Liver (tissue), 9 donors: ENCODE data around the gene DDX21. TPM values are rescaled to one million over a fixed set of nuclear protein-coding genes. Genes with fewer than 3 reads are reported as not detected.
A peak's percentile ranks its signal among the peaks of the same experiment; 100 is the strongest.
"Not testable (repeated sequence)": the region's sequence is repeated elsewhere in the genome, so short reads cannot be mapped to it uniquely, and the experiment has no call there.

Experiments used
- DNase-seq: peaks from one replicate; pipeline ENCODE4 v3.0.0-alpha.2; 2017; ENCODE audit warnings: low spot score
- H3K27ac ChIP-seq, 2 donors: one replicate each; pipeline ENCODE4 v1.7.0; 2013; ENCODE audit warnings: inconsistent platforms in 2 of 2, low read length in 2 of 2, control low read depth in 1 of 2, low read depth in 1 of 2, mild to moderate bottlenecking in 1 of 2
- H3K27me3 ChIP-seq, 4 donors: one replicate each; pipeline versions ENCODE4 v1.6.1 to v1.7.0; 2013; ENCODE audit warnings: low read length in 3 of 4, inconsistent platforms in 1 of 4, mild to moderate bottlenecking in 1 of 4, moderate library complexity in 1 of 4; ENCODE audit not compliant: control insufficient read depth in 4 of 4, insufficient read depth in 4 of 4
- H3K36me3 ChIP-seq, 4 donors: one replicate each; pipeline versions ENCODE4 v1.6.1 to v1.7.0; 2013; ENCODE audit warnings: low read length in 3 of 4, mild to moderate bottlenecking in 3 of 4, low read depth in 1 of 4, moderate library complexity in 1 of 4; ENCODE audit not compliant: control insufficient read depth in 4 of 4, insufficient read depth in 3 of 4
- H3K4me1 ChIP-seq, 4 donors: one replicate each; pipeline versions ENCODE4 v1.6.1 to v1.7.0; 2013; ENCODE audit warnings: low read length in 3 of 4, mild to moderate bottlenecking in 3 of 4, moderate library complexity in 1 of 4; ENCODE audit not compliant: control insufficient read depth in 4 of 4, insufficient read depth in 4 of 4
- H3K4me3 ChIP-seq, 3 donors: one replicate each; pipeline versions ENCODE4 v1.6.1 to v1.7.0; 2013; ENCODE audit warnings: low read length in 3 of 3, control low read depth in 1 of 3, low read depth in 1 of 3, mild to moderate bottlenecking in 1 of 3
- H3K9ac ChIP-seq, 2 donors: one replicate each; pipeline ENCODE4 v1.7.0; 2013; ENCODE audit warnings: low read length in 2 of 2, mild to moderate bottlenecking in 2 of 2, moderate library complexity in 2 of 2, control low read depth in 1 of 2, low read depth in 1 of 2
- H3K9me3 ChIP-seq, 4 donors: one replicate each; pipeline versions ENCODE4 v1.6.1 to v1.7.0; 2013; ENCODE audit warnings: low read length in 3 of 4; ENCODE audit not compliant: control insufficient read depth in 4 of 4
- EGR1 ChIP-seq, 2 donors: IDR thresholded peaks; 2 replicates each; pipeline ENCODE4 v1.6.1; 2016 to 2018; ENCODE audit warnings: antibody characterized with exemption in 2 of 2, low read depth in 2 of 2
- FOXA2 ChIP-seq: IDR thresholded peaks from 2 replicates; pipeline ENCODE4 v1.6.1; 2016; ENCODE audit warnings: antibody characterized with exemption
- HNF4A ChIP-seq, 2 donors: conservative IDR thresholded peaks; 2 replicates each; pipeline ENCODE4 v1.6.1; 2016; ENCODE audit warnings: antibody characterized with exemption in 2 of 2, mild to moderate bottlenecking in 2 of 2
- HNF4G ChIP-seq: IDR thresholded peaks from 2 replicates; pipeline ENCODE4 v1.6.1; 2016; ENCODE audit warnings: antibody characterized with exemption
- JUND ChIP-seq, 2 donors: IDR thresholded peaks; 2 replicates each; pipeline ENCODE4 v1.6.1; 2016; ENCODE audit warnings: antibody characterized with exemption in 2 of 2
- REST ChIP-seq: IDR thresholded peaks from 2 replicates; pipeline ENCODE4 v1.6.1; 2016; ENCODE audit warnings: antibody characterized with exemption, mild to moderate bottlenecking
- WGBS: extraction: QIAGEN DNeasy Blood & Tissue Kit; methylation state at CpG from one replicate; pipeline ENCODE4 v1.1.7; 2013; 5-methylcytosine and 5-hydroxymethylcytosine counted together
- polyA plus RNA-seq, 2 donors: library from polyadenylated mRNA; stranded (reverse) in 1 of 2; unstranded in 1 of 2; fragments of 200-250 nt in 1 of 2; fragments of >200 nt in 1 of 2; fragmentation: Nextera tagmentation in 1 of 2; extraction: Ambion mirVana in 1 of 2; gene quantifications; one replicate each; pipeline versions ENCODE4 v1.2.1 to v1.2.3, GENCODE V29; 2013 to 2015
- total RNA-seq, 2 donors: library from RNA; depleted of rRNA; stranded (reverse); fragments of >200 nt; gene quantifications; one replicate each; pipeline ENCODE4 v1.2.3, GENCODE V29; 2014
- donor health status: healthy.
- donor health status: healthy.
- donor health status: healthy.
- donor health status: healthy.
- donor health status: healthy.

The DDX21 gene
- total and polyA plus RNA-seq, 4 donors, result 13.9 to 38.4 (median 26.2) TPM

GRCh38 chr10:68924593-68924992, 31.4 kb upstream of the DDX21 start (continued):
- no peak for TF ChIP-seq REST
- no peak for TF ChIP-seq HNF4G

DNA sequence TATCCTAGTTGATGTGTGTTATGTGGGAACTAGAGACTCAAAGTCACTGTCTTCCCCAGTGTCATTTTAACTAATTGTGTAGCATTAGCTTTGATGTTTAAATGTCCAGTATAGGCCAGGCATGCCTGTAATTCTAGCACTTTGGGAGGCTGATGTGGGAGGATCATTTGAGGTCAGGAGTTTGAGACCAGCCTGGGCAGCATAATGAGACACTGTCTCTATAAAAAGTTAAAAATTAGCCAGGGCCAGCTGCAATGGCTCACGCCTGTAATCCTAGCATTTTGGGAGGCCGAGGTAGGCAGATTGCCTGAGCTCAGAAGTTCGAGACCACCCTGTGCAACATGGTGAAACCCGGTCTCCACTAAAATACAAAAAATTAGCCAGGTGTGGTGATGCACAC, 30.5 kb upstream of the DDX21 start:
- Histone ChIP-seq H3K27ac (no peak overlapping the region), H3K9me3 (no peaks in the 10 kb centered on the region), H3K4me1 (no peaks in the 10 kb centered on the region), H3K36me3 (peaks cover 0 to 6% (median 5%) of the 10 kb centered on the region in 4 donors), H3K9ac (no peak overlapping the region), H3K27me3 (no peaks in the 10 kb centered on the region), H3K4me3 (no peak overlapping the region)
- WGBS, result 94% methylated on average over 4 of the region's 4 CpGs
- no peak for DNase-seq
- TF ChIP-seq EGR1 (IDR thresholded peaks at IDR 0.05; ENCODE audit: low read depth in 2 of 2) (no peak), FOXA2 (no peak), JUND (IDR thresholded peaks at IDR 0.05) (no peak), HNF4G (no peak)

- WGBS, result 95% methylated on average over 2 of the region's 2 CpGs
Observed at GRCh38 chr10:68929157-68929556, 26.8 kb upstream of the DDX21 start.

DNA sequence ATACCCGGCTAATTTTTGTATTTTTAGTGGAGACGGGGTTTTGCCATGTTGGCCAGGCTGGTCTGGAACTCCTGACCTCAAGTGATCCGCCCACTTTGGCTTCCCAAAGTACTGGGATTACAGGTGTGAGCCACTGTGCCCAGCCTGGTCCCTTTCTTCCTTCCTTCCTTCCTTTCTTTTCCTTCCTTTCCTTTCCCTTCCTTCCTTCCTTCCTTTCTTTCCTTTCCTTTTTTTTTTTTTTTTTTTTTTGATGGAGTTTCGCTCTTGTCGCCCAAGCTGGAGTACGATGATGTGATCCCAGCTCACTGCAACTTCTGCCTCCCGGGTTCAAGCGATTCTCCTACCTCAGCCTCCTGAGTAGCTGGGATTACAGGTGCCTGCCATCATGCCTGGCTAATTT, 26.1 kb upstream of the DDX21 start:
- not testable (repeated sequence) for DNase-seq, H3K9ac ChIP-seq, H3K36me3 ChIP-seq, H3K27ac ChIP-seq, H3K27me3 ChIP-seq, H3K9me3 ChIP-seq, H3K4me1 ChIP-seq, H3K4me3 ChIP-seq
- WGBS, result 98% methylated on average over 8 of the region's 8 CpGs

More at GRCh38 chr10:68929157-68929556, 26.8 kb upstream of the DDX21 start:
- H3K9ac ChIP-seq, DNase-seq, H3K9me3 ChIP-seq, H3K4me1 ChIP-seq, H3K36me3 ChIP-seq, H3K27me3 ChIP-seq, H3K4me3 ChIP-seq, H3K27ac ChIP-seq: not testable (repeated sequence)

DNA sequence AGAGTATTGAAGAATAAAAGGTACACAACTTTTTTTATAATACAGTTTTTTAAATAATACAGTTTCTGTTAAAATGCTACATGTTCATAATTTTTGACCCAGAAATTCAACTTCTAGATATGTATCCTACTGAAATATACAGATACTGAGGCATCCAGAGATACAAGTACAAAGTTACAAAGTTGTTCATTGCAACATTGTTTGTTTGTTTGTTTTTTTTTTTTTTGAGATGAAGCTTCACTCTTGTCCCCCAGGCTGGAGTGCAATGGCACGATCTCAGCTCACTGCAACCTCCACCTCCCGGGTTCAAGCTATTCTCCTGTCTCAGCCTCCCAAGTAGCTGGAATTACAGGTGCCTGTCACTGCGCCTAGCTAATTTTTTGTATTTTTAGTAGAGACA, 23.1 kb upstream of the DDX21 start:
- not testable (repeated sequence) for H3K9me3 ChIP-seq, H3K9ac ChIP-seq, H3K27ac ChIP-seq, H3K4me3 ChIP-seq, H3K4me1 ChIP-seq, H3K36me3 ChIP-seq, DNase-seq, H3K27me3 ChIP-seq
- TF ChIP-seq HNF4A (conservative IDR thresholded peaks at IDR 0.05), result peak in 1 of 2 donors; percentile 39
- WGBS, result 69% methylated on average over 3 of the region's 3 CpGs
